Endothelial cell (in vitro differentiated cells): Measurements from ENCODE around the gene PIK3R1. TPM values are rescaled to one million over a fixed set of nuclear protein-coding genes. Genes with fewer than 3 reads are reported as not detected.

Source experiments
- DNase-seq: peaks from one replicate; pipeline ENCODE4 v3.0.0; 2021; ENCODE audit warnings: low spot score
- H3K27ac Mint-ChIP-seq: one replicate; pipeline ENCODE4 v1.8.0; 2021; ENCODE audit warnings: mixed read lengths, inconsistent platforms; ENCODE audit not compliant: unreplicated experiment
- H3K27me3 Mint-ChIP-seq: one replicate; pipeline ENCODE4 v1.8.0; 2021; ENCODE audit warnings: mild to moderate bottlenecking, moderate library complexity, mixed read lengths, inconsistent platforms; ENCODE audit not compliant: unreplicated experiment
- H3K36me3 Mint-ChIP-seq: one replicate; pipeline ENCODE4 v1.8.0; 2021; ENCODE audit warnings: mild to moderate bottlenecking, low read depth, mixed read lengths, inconsistent platforms; ENCODE audit not compliant: unreplicated experiment
- H3K4me1 Mint-ChIP-seq: one replicate; pipeline ENCODE4 v1.8.0; 2021; ENCODE audit warnings: mild to moderate bottlenecking, mixed read lengths, inconsistent platforms; ENCODE audit not compliant: unreplicated experiment
- H3K4me3 Mint-ChIP-seq: one replicate; pipeline ENCODE4 v1.8.0; 2021; ENCODE audit warnings: mild to moderate bottlenecking, mixed read lengths, inconsistent platforms; ENCODE audit not compliant: unreplicated experiment
- H3K9me3 Mint-ChIP-seq: one replicate; pipeline ENCODE4 v1.8.0; 2021; ENCODE audit warnings: mixed read lengths, inconsistent platforms; ENCODE audit not compliant: unreplicated experiment
- CTCF ChIP-seq: fragments of 200-600 bp; sonication (generic); IDR thresholded peaks from one replicate; pipeline ENCODE4 v1.5.0; 2021; ENCODE audit warnings: antibody characterized with exemption; ENCODE audit not compliant: unreplicated experiment
- total RNA-seq: library from RNA; stranded (reverse); fragmentation: NEBNext Ultra II Directional; extraction: Animal tissue kit (Norgen Biotek cat#: 25700); gene quantifications from one replicate; pipeline ENCODE4 v1.2.1, GENCODE V29; 2021; ENCODE audit not compliant: unreplicated experiment

The PIK3R1 gene
- total RNA-seq, 1 donor from 2014 or later = 37.1 TPM

- peaks cover 3% of the 10 kb centered on the region for H3K36me3 Mint-ChIP-seq
- no peak overlapping the region for H3K27ac Mint-ChIP-seq
- H3K9me3 Mint-ChIP-seq = no peaks in the 10 kb centered on the region
- no peak for DNase-seq
- H3K4me1 Mint-ChIP-seq = peaks cover 45% of the 10 kb centered on the region
- no peak for TF ChIP-seq CTCF
- H3K4me3 Mint-ChIP-seq = no peak overlapping the region
- peaks cover 3% of the 10 kb centered on the region for H3K27me3 Mint-ChIP-seq
These were observed 22.2 kb downstream of the PIK3R1 start for GRCh38 chr5:68237715-68238114.

- H3K27me3 Mint-ChIP-seq = peaks cover 3% of the 10 kb centered on the region
- no peak for TF ChIP-seq CTCF
- H3K4me3 Mint-ChIP-seq = no peak overlapping the region
- peaks cover 53% of the 10 kb centered on the region for H3K4me1 Mint-ChIP-seq
- no peak for DNase-seq
- H3K9me3 Mint-ChIP-seq = no peaks in the 10 kb centered on the region
- H3K36me3 Mint-ChIP-seq = no peaks in the 10 kb centered on the region
- peak overlapping the region; percentile 6 for H3K27ac Mint-ChIP-seq
These were observed 23.9 kb downstream of the PIK3R1 start for GRCh38 chr5:68239487-68239886.

- Mint-ChIP-seq H3K4me1 (peaks cover 57% of the 10 kb centered on the region), H3K36me3 (no peaks in the 10 kb centered on the region), H3K27ac (peak overlapping the region; percentile 76), H3K27me3 (peaks cover 3% of the 10 kb centered on the region), H3K4me3 (no peak overlapping the region), H3K9me3 (no peaks in the 10 kb centered on the region)
- no peak for TF ChIP-seq CTCF
- no peak for DNase-seq
These were observed 24.6 kb downstream of the PIK3R1 start for GRCh38 chr5:68240202-68240601.

- Mint-ChIP-seq H3K4me1 (peaks cover 57% of the 10 kb centered on the region), H3K36me3 (no peaks in the 10 kb centered on the region)
- no peak for TF ChIP-seq CTCF
These were observed 25.2 kb downstream of the PIK3R1 start for GRCh38 chr5:68240771-68241170.

GRCh38 chr5:68242743-68243142, 27.2 kb downstream of the PIK3R1 start:
- no peak for DNase-seq
- peaks cover 3% of the 10 kb centered on the region for H3K27me3 Mint-ChIP-seq
- no peak for TF ChIP-seq CTCF
- H3K9me3 Mint-ChIP-seq = no peaks in the 10 kb centered on the region
- peaks cover 51% of the 10 kb centered on the region for H3K4me1 Mint-ChIP-seq
- no peak overlapping the region for H3K27ac Mint-ChIP-seq
- H3K36me3 Mint-ChIP-seq = no peaks in the 10 kb centered on the region
- no peak overlapping the region for H3K4me3 Mint-ChIP-seq

More at GRCh38 chr5:68240771-68241170, 25.2 kb downstream of the PIK3R1 start:
- H3K27ac Mint-ChIP-seq = no peak overlapping the region
- H3K4me3 Mint-ChIP-seq = no peak overlapping the region
- H3K27me3 Mint-ChIP-seq = peaks cover 3% of the 10 kb centered on the region
- no peak for DNase-seq
- H3K9me3 Mint-ChIP-seq = no peaks in the 10 kb centered on the region
